GM18907 (cell line): Measurements from ENCODE around the gene WDR48.

Source experiments
- ATAC-seq: cut with Tn5 transposase; IDR thresholded peaks from one replicate; pipeline ENCODE4 v1.9.1; 2021; ENCODE audit warnings: mild to moderate bottlenecking, moderate library complexity; ENCODE audit not compliant: unreplicated experiment

The WDR48 gene

GRCh38 chr3:39137991-39138803 lies 86.4 kb downstream of the WDR48 start:
- no peak for ATAC-seq

DNA sequence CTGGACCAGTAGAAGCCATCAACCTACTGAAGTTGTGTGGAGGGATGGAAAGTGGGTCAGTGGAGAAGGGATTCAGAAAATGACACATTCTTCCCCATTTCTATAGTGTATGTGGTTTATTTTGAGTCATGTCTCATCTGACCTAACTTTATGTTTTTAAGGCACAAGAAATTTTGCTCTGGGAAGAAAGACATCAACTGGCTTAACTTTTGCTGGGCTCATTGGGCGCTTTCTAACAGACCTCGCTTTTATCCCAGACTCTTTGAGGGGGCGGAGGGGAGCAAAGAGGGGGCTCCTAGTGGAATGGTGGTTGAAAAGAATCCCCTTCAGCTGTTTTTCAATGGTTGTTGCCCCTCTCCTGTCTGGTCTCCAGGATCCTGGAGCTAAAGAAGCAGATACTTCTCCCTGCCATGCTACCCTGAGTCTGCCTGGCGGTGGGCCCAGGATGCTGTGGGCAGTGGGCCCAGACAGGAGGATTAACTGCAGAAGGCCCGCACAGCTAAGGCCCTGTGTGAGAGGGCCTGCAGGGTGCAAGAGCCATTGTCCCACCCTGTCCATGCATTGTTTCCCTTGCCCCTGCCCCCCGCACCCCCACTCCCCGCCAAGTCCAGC lies 87.1 kb downstream of the WDR48 start:
- ATAC-seq = no peak

DNA sequence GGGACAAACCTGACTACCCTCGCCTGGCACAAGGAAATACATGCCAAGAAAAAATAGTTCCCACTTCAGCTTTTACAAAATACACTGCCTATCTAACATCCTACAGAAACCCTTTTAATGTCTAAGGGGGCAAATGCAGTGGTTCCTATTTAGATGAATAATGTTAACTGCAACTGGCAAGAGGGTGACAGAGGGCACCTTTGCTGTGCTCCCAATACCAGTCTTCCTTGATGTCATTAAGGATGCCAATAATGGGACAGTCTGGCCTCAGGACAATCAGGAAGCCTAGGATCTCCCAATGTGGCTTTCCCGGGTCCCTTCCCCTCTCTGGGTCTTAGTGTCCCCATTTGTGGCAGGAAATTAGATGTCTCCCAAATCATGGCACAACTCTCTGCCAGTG lies 87.6 kb downstream of the WDR48 start:
- no peak for ATAC-seq

DNA sequence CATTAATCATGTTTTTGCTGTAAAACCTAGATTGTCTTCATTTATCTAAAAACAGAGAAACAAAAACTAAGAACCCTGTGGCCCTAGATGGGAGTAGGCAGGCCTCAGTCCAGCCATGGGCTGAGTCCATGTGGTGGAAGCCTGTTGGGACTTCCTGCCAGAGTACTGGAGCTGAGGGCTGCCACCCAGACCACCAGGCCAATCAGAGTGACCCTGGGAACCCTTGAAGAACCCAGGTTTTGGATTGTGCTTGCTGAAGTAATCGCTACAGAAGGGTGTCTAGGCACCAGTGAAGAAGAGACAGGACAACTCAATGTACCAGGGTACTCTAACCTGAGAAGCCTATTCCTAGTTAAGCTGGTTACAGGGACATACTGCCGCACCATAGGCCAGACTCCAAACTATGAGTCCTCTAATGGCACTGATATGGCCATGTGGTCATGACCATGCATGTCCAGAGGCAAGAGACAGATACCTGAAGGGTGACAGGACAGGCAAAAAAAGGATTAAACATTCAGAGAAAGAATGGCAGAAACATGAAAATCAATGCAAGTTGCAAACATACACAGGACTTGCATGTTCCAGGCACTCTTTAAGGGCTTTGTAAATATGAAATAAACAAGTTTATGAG lies 88.6 kb downstream of the WDR48 start:
- ATAC-seq = no peak

DNA sequence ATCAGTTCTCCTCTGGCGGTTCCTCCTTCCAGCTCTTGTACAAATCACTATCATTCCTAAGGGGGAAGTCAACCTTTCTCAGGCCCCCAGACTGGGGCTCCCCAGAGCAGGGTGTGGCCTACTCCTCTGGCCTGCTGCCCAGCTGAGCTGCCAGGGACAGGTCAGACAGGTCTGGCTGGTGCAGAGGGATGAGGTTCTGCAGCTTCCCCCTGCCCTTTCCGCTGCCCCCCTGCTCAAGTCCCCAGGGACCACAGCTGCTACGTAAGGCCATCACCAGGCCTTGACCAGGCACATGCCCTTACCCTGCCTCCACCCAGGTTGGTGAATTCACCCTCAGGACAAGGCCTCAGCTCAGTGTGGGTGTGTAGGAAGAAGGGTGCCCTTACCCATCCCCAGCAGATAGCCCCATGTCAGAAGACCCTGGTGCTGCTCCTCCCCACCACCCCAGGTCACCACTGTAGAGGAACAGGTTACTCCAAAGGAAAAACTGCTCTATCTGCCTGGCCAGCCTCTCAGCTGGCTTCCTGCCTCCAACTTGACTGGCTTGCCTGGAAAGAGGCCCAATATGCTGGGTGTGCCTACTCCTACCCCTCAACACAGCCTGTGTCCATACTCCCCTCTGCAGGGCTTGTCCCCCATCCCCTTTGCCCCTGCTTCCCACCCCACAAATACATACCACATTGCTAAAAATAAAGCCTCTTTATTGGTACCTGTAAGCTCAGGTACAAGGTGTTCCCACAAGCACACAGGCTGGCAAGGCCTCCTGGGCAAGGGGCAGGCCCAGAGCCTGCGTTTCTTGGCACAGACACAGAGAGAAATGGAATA lies 89.6 kb downstream of the WDR48 start:
- ATAC-seq = no peak

GRCh38 chr3:39142067-39142466 lies 90.3 kb downstream of the WDR48 start:
- no peak for ATAC-seq

- no peak for ATAC-seq
These were observed 91.5 kb downstream of the WDR48 start for GRCh38 chr3:39143051-39143885.

DNA sequence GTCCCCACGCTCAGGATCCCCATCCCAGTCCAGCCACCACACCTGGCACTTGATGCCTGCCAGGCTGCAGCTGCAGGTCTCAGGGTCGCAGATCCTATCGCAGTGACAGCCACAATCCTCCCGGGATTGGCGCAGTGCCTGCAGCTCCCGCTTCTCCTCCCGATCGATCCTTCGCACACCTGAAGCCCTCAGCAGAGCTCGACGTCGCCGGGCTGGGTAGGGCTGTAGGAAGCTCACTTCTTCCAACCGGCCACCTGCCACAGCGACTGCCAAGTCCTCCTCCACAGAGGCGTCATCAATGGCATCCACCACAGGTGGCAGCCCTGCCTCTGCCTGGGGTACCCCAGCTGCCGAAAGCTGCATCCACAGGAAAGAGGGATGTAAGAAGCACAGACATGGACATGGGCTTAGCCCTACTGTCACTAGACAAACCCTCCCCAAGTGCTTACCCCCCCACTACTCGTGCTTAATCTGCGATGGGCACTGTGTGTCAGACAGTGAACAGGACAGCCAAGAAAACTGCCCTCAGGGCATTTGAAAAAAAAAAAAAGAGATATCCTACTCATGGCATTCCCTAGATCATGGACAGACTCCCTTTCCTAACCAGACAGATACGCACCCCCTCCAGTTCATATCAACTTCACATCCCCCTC lies 92.4 kb downstream of the WDR48 start:
- no peak for ATAC-seq

DNA sequence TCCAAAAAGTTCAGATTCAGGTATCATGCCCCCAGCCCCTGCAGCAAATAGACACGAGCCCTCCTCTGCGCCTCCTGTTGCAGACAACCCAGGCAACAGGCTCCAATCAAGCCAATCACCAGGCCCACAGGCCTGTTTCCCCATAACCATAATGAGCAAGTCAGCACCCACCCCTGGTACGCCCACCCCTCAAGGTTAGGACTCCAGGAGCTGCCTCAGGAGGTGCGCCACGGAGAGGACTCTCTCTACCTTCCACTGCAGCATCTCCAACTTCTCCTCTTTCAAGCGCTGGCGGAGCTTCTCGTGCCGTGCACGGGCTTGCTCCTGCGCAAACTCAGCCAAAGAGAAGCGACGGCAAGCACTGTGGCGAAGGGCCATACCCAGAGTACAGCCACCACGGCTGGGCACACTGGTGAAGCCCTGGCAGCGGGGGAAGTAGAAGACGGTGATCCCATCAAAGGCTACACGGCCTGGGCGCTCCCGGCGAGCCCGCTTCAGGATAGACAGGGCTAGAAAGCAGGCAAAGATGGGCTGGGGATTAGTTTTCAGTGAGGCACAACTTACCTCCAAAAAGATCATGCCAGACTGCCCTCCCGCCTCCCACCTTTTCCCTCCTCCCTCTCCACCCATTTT lies 93.0 kb downstream of the WDR48 start:
- no peak for ATAC-seq

DNA sequence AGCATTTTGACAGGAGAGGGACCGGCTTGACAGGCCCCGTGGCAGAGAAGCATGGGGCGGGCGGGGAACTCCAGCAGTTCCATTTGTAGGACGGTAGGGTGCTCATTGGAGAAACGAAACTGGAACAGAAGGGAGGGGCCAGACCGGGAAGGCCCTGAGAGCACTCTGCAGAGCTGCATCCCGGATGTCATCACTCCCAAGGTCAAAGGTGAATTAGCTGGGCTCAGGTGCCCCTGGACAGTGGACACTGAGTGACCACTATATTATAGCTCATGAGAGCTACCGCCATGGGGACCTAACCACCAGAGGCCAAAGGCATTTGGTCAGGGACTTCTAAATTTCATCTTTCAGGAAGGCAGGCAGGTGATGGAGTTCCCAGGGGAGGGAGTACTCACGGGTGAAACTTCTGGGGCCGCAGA lies 94.3 kb downstream of the WDR48 start:
- no peak for ATAC-seq
